Endothelial cell (in vitro differentiated cells): ENCODE measurements around the gene IPO7. TPM values are rescaled to one million over a fixed set of nuclear protein-coding genes. Genes with fewer than 3 reads are reported as not detected.
"Not testable (repeated sequence)": the region's sequence is repeated elsewhere in the genome, so short reads cannot be mapped to it uniquely, and the experiment has no call there.

Source experiments
- DNase-seq: peaks from one replicate; pipeline ENCODE4 v3.0.0; 2021; ENCODE audit warnings: low spot score
- H3K27ac Mint-ChIP-seq: one replicate; pipeline ENCODE4 v1.8.0; 2021; ENCODE audit warnings: mixed read lengths, inconsistent platforms; ENCODE audit not compliant: unreplicated experiment
- H3K27me3 Mint-ChIP-seq: one replicate; pipeline ENCODE4 v1.8.0; 2021; ENCODE audit warnings: mild to moderate bottlenecking, moderate library complexity, mixed read lengths, inconsistent platforms; ENCODE audit not compliant: unreplicated experiment
- H3K36me3 Mint-ChIP-seq: one replicate; pipeline ENCODE4 v1.8.0; 2021; ENCODE audit warnings: mild to moderate bottlenecking, low read depth, mixed read lengths, inconsistent platforms; ENCODE audit not compliant: unreplicated experiment
- H3K4me1 Mint-ChIP-seq: one replicate; pipeline ENCODE4 v1.8.0; 2021; ENCODE audit warnings: mild to moderate bottlenecking, mixed read lengths, inconsistent platforms; ENCODE audit not compliant: unreplicated experiment
- H3K4me3 Mint-ChIP-seq: one replicate; pipeline ENCODE4 v1.8.0; 2021; ENCODE audit warnings: mild to moderate bottlenecking, mixed read lengths, inconsistent platforms; ENCODE audit not compliant: unreplicated experiment
- H3K9me3 Mint-ChIP-seq: one replicate; pipeline ENCODE4 v1.8.0; 2021; ENCODE audit warnings: mixed read lengths, inconsistent platforms; ENCODE audit not compliant: unreplicated experiment
- total RNA-seq: library from RNA; stranded (reverse); fragmentation: NEBNext Ultra II Directional; extraction: Animal tissue kit (Norgen Biotek cat#: 25700); gene quantifications from one replicate; pipeline ENCODE4 v1.2.1, GENCODE V29; 2021; ENCODE audit not compliant: unreplicated experiment
- TF ChIP-seq, protein P1 (sequence below): fragments of 200-600 bp; sonication (generic); IDR thresholded peaks from one replicate; pipeline ENCODE4 v1.5.0; 2021; ENCODE audit warnings: antibody characterized with exemption; ENCODE audit not compliant: unreplicated experiment

Gene IPO7
- total RNA-seq, 1 donor from 2014 or later = 106 TPM

DNA sequence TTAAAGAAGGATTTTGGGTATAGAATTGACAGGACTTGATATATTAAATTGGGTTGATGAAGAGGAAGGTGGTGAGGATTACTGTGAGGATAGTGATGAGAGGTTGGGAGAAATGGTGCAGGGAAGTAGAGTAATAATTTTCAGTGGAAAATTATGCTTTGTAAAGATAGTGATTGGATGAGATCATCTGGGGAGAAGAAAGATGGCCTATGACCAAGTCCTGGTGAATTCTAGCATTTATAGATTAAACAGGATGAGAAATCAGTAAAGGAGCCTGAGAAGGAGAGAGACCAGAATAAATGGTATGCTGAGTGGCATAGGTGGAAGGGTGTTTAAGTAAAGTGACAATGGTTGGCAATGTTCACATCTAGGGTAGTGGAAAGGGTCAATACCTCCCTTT is 15.0 kb downstream of the IPO7 start:
- peaks cover 4% of the 10 kb centered on the region for H3K4me1 Mint-ChIP-seq
- H3K9me3 Mint-ChIP-seq = no peaks in the 10 kb centered on the region
- no peak overlapping the region for H3K27ac Mint-ChIP-seq

DNA sequence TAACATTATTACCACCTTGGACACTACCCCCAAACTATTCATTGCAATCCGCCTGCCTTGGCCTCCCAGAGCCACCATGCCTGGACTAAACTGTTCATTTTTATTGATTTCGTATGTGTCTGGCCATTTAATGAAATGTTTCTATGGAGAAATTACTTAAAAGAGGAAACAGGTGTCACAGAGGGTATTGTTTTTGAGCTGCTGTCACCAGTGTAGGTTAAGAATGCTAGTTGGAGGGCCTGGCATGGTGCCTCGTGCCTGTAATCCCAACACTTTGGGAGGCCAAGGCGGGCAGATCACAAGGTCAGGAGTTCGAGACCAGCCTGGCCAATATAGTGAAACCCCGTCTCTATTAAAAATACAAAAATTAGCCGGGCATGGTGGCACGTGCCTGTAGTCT is 17.4 kb downstream of the IPO7 start:
- H3K27me3 Mint-ChIP-seq, H3K9me3 Mint-ChIP-seq, H3K36me3 Mint-ChIP-seq, H3K4me1 Mint-ChIP-seq, DNase-seq, H3K4me3 Mint-ChIP-seq: not testable (repeated sequence)
- H3K27ac Mint-ChIP-seq = peak overlapping the region; percentile 86

More for the DNA sequence above, 15.0 kb downstream of the IPO7 start:
- Mint-ChIP-seq H3K36me3 (no peaks in the 10 kb centered on the region), H3K27me3 (no peaks in the 10 kb centered on the region), H3K4me3 (no peak overlapping the region)
- DNase-seq = no peak
- TF ChIP-seq, protein P1, sequence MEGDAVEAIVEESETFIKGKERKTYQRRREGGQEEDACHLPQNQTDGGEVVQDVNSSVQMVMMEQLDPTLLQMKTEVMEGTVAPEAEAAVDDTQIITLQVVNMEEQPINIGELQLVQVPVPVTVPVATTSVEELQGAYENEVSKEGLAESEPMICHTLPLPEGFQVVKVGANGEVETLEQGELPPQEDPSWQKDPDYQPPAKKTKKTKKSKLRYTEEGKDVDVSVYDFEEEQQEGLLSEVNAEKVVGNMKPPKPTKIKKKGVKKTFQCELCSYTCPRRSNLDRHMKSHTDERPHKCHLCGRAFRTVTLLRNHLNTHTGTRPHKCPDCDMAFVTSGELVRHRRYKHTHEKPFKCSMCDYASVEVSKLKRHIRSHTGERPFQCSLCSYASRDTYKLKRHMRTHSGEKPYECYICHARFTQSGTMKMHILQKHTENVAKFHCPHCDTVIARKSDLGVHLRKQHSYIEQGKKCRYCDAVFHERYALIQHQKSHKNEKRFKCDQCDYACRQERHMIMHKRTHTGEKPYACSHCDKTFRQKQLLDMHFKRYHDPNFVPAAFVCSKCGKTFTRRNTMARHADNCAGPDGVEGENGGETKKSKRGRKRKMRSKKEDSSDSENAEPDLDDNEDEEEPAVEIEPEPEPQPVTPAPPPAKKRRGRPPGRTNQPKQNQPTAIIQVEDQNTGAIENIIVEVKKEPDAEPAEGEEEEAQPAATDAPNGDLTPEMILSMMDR = no peak

DNA sequence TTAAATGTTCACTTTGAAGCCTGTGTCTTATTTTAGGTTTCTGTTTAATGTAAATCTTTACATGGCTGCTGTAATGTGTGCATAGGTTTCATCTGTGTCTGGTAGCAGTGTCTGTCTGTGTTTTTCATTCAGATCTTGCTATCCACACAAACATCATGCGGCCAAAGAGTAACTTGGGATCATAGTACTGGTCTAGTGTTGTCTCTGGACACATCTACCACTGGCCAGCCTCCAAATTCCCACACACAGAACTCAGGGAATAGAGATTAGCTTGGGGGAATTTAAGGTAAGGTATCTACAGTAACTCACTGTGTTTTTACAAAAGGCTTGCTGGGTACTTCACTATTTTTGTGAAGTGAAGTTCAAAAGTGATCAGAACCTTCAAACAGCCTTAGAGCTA is 44.3 kb downstream of the IPO7 start:
- Mint-ChIP-seq H3K27ac (no peak overlapping the region), H3K36me3 (peaks cover 11% of the 10 kb centered on the region), H3K9me3 (no peaks in the 10 kb centered on the region), H3K27me3 (no peaks in the 10 kb centered on the region), H3K4me1 (no peaks in the 10 kb centered on the region), H3K4me3 (no peak overlapping the region)
- TF ChIP-seq, protein P1 = no peak
- no peak for DNase-seq

DNA sequence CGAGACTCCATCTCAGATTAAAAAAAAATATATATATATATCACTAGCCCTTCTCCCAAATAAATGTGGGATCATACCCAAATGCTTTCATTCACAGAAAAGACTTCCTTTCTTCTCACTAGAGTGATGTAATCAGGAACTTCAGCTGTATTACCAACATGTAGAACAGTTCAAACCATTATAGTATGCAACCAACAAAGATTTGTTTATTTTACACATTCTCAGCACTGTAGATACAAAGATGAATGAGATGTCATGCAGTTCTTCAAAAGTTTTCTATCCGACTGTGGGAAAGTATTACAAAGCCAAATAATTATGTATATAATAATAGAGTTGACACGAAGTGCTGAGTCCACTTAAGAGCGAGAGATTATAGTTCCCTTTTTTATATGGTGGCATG is 54.2 kb downstream of the IPO7 start:
- no peaks in the 10 kb centered on the region for H3K27me3 Mint-ChIP-seq
- no peak for DNase-seq
- H3K27ac Mint-ChIP-seq = no peak overlapping the region
- no peaks in the 10 kb centered on the region for H3K4me1 Mint-ChIP-seq
- H3K4me3 Mint-ChIP-seq = no peak overlapping the region
- no peaks in the 10 kb centered on the region for H3K9me3 Mint-ChIP-seq
- TF ChIP-seq, protein P1 = no peak
- peaks cover 34% of the 10 kb centered on the region for H3K36me3 Mint-ChIP-seq

DNA sequence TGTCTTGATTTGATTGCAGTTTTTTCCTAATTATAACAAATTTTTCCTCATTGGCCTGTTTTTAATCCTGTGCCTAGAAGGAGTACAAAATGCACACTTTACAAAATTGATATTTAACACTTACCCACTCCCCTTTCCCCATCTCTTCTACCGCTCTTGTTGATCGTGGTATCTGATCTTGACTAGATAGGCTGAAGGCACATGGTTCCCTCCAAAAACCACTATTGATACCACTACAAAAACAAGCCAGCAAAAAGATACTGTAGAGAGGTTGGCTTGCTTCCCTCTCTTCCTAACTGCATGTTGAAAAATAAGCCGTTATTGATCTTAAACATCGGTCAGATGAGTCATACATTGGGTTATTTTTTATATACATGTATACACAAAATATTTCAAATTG is 61.8 kb downstream of the IPO7 start:
- peak overlapping the region; percentile 62 for H3K4me3 Mint-ChIP-seq
- no peak overlapping the region for H3K27ac Mint-ChIP-seq
- TF ChIP-seq, protein P1 = no peak
- H3K27me3 Mint-ChIP-seq = peaks cover 1% of the 10 kb centered on the region
- H3K9me3 Mint-ChIP-seq = no peaks in the 10 kb centered on the region
- peaks cover 12% of the 10 kb centered on the region for H3K36me3 Mint-ChIP-seq
- H3K4me1 Mint-ChIP-seq = no peaks in the 10 kb centered on the region
- DNase-seq = no peak
